GM19193 (cell line): ENCODE measurements around the gene THSD7A.

Source experiments
- POLR2A ChIP-seq: IDR thresholded peaks from 4 replicates; pipeline ENCODE4 v1.6.1; 2011; ENCODE audit not compliant: insufficient read depth, insufficient read length; ENCODE audit errors: extremely low read depth

The THSD7A gene

GRCh38 chr7:11829954-11830353, 2.0 kb downstream of the THSD7A start:
- TF ChIP-seq POLR2A: no peak

- TF ChIP-seq POLR2A: no peak
Observed at GRCh38 chr7:11819947-11820346, 12.1 kb downstream of the THSD7A start.

DNA sequence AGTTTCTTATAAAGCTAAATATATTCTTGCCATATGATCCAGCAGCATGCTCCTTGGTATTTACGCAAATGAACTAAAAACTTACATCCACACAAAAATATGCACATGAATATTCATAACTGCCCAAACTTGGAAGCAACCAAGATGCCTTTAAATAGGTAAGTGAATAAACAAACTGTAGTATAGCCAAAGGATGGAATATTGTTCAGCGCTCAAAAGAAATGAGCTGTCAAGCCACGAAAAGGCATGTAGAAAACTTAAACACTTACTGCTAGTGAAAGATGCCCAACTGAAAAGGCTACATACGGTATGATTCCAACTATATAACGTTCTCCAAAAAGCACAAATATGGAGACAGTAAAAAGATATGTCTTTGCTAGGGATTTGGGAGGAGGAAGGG, 12.7 kb downstream of the THSD7A start:
- no peak for TF ChIP-seq POLR2A

DNA sequence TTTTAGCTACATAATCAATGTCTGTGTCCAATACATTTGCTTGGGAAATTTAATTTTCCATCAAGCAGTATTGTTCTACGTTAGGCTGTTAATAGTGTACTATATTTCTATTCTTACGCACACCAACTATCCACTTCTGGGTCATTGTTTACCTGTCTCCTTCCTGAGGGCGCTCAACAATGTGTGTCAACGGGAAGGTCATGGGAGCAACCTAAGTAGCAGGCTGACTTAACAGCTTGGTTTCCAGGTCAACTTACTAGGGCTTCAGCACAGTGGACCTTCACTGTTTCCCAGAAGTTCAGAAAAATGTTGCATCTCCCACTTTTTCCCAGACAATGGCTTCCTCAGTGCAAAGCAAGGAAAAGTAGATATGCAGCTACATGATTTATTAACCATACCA, 13.7 kb downstream of the THSD7A start:
- TF ChIP-seq POLR2A: no peak

- TF ChIP-seq POLR2A: no peak
Observed at GRCh38 chr7:11817111-11817740, 14.8 kb downstream of the THSD7A start.

DNA sequence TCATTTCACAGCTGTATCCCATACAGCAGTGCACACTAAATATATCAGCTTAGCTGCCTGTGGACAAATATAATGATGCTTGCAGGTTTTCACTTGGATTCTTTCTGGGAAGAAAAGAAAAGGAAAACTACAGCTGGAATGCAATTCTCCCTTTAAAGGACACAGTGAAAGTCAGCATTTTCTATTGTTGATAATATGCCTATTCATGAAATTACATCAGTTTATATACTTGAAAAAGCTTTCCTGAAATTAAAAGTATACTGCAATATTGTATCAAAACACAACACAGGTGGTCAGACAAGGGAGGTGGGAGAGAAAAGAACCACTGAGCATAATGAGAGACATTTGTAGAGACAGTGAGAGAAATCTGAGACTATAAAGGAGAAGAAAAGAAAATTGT, 20.3 kb downstream of the THSD7A start:
- TF ChIP-seq POLR2A: no peak

- TF ChIP-seq POLR2A: no peak
Observed at GRCh38 chr7:11810043-11810625, 21.9 kb downstream of the THSD7A start.

- TF ChIP-seq POLR2A: no peak
Observed at GRCh38 chr7:11807000-11807399, 25.0 kb downstream of the THSD7A start.

GRCh38 chr7:11804621-11805020, 27.4 kb downstream of the THSD7A start:
- TF ChIP-seq POLR2A: no peak

DNA sequence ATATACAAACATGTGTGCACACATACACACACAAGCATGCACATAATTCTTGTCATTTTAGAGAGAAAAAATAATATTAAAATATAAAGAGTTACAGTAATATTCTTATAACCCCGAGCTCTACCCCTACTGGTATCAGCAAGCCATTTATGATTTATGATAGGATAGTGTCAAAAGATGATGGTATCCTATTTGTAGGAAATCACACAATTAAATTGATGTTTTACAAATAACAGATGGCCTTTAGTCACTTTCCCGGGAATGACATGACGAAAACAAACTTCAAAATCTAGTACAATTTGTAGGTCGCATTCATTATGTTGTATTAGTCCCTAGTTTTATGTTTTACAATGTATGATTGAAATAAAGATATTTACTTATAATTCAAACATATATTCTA, 36.8 kb downstream of the THSD7A start:
- no peak for TF ChIP-seq POLR2A

DNA sequence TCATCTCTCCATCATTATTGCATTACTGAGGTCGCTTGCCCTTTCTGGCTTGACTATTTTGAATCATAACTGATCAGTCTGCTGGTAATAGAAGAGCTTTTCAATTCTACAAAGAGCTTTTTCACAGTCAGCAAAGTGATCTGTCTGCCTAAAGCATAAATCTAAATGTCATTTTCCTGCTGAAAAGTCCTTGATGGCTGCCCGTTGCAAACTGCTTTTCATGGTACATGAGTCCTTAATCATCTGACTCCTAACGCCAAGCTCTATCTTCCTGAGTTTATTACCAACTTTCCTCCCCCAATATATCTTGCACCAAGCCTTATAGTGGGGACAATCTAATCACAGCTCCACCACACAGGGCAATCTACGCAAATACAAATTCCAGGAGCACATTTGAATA, 39.8 kb downstream of the THSD7A start:
- no peak for TF ChIP-seq POLR2A

- TF ChIP-seq POLR2A: no peak
Observed at GRCh38 chr7:11788568-11788967, 43.4 kb downstream of the THSD7A start.

DNA sequence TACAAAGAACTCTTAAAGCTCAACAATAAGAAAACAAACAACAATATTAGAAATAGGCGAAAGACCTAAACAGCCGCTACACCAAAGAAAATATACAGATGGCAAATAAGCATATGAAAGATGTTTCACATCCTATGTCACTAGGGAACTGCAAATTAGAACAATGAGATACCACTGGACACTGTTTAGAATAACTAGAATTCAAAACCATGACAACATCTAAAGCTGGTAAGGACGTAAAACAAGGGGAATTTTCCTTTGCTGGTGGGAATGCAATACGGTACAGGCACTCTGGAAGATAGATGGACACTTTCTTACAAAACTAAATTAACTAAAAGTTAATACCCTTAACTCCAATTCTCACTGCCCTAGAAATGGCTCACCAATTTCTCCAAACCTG, 44.5 kb downstream of the THSD7A start:
- no peak for TF ChIP-seq POLR2A

DNA sequence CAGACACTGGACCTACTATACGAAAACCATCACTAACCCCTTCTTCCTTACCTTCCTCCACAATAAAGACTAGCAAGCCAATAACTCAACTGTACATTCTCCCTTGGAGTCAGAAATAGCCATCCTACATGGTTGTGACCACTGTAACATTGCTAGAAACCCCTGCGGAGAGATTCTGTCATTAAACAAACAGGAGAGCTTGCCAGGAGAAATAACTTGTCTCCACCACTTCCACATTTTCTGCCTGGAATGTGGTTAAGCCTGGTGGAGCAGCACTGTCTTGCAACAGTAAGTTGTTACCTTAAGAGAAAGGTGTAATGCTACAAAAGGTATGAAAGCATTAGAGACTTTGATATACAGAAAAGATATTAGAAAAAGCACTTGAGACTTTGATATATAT, 45.8 kb downstream of the THSD7A start:
- no peak for TF ChIP-seq POLR2A

- no peak for TF ChIP-seq POLR2A
Observed at GRCh38 chr7:11784769-11785536, 47.0 kb downstream of the THSD7A start.
